ENCODE measurements around the gene NEURL2. TPM values are rescaled to one million over a fixed set of nuclear protein-coding genes. Genes with fewer than 3 reads are reported as not detected.

NEURL2 gene
- total RNA-seq, 2 experiments from 2014 or later, result 2.3 to 2.5 TPM

- no peaks in the 10 kb centered on the region for H3K27me3 Mint-ChIP-seq
- CTCF ChIA-PET, result no interaction called here
- H3K27ac Mint-ChIP-seq, result no peak overlapping the region
- no peak for DNase-seq
- no peaks in the 10 kb centered on the region for H3K9me3 Mint-ChIP-seq
- no peaks in the 10 kb centered on the region for H3K4me1 Mint-ChIP-seq (ENCODE audit: low read depth)
- intact Hi-C loops (cut with micrococcal nuclease), result no loop called here
- H3K36me3 Mint-ChIP-seq, result peaks cover 14% of the 10 kb centered on the region
- POLR2A ChIA-PET, result no interaction called here
- no peak overlapping the region for H3K4me3 Mint-ChIP-seq
Observed at GRCh38 chr20:45848421-45848820, 42.6 kb downstream of the NEURL2 start.

GRCh38 chr20:45845452-45845851, 45.6 kb downstream of the NEURL2 start:
- DNase-seq, result no peak
- Mint-ChIP-seq H3K4me3 (no peak overlapping the region), H3K27me3 (no peaks in the 10 kb centered on the region), H3K9me3 (no peaks in the 10 kb centered on the region), H3K36me3 (peaks cover 17% of the 10 kb centered on the region), H3K27ac (no peak overlapping the region), H3K4me1 (ENCODE audit: low read depth) (no peaks in the 10 kb centered on the region)
- intact Hi-C loops (cut with micrococcal nuclease), result no loop called here
- POLR2A ChIA-PET, result no interaction called here
- CTCF ChIA-PET, result no interaction called here

GRCh38 chr20:45843506-45843905, 47.5 kb downstream of the NEURL2 start:
- CTCF ChIA-PET, result no interaction called here
- Mint-ChIP-seq H3K36me3 (peaks cover 15% of the 10 kb centered on the region), H3K4me3 (no peak overlapping the region), H3K27me3 (no peaks in the 10 kb centered on the region), H3K27ac (no peak overlapping the region), H3K4me1 (ENCODE audit: low read depth) (no peaks in the 10 kb centered on the region), H3K9me3 (no peaks in the 10 kb centered on the region)
- no peak for DNase-seq
- intact Hi-C loops (cut with micrococcal nuclease), result no loop called here
- POLR2A ChIA-PET, result no interaction called here

- Mint-ChIP-seq H3K36me3 (peaks cover 11% of the 10 kb centered on the region), H3K4me3 (no peak overlapping the region), H3K27ac (no peak overlapping the region), H3K27me3 (no peaks in the 10 kb centered on the region), H3K9me3 (no peaks in the 10 kb centered on the region), H3K4me1 (ENCODE audit: low read depth) (no peaks in the 10 kb centered on the region)
- intact Hi-C loops (cut with micrococcal nuclease), result no loop called here
- ChIA-PET CTCF (interaction anchor here (1.5 kb wide), 1 partner anchor 14 kb away, joined by 3 read pairs; no protein-coding TSS in a partner anchor), POLR2A (no interaction called here)
- DNase-seq, result no peak
Observed at GRCh38 chr20:45842169-45842812, 48.7 kb downstream of the NEURL2 start.

GRCh38 chr20:45841407-45842129, 49.4 kb downstream of the NEURL2 start:
- Mint-ChIP-seq H3K27ac (no peak overlapping the region), H3K27me3 (no peaks in the 10 kb centered on the region), H3K4me1 (ENCODE audit: low read depth) (no peaks in the 10 kb centered on the region), H3K4me3 (no peak overlapping the region), H3K36me3 (peaks cover 11% of the 10 kb centered on the region), H3K9me3 (no peaks in the 10 kb centered on the region)
- POLR2A ChIA-PET, result no interaction called here
- no peak for DNase-seq
- CTCF ChIA-PET, result interaction anchor here (1.5 kb wide), 1 partner anchor 15 kb away, joined by 3 read pairs; no protein-coding TSS in a partner anchor
- intact Hi-C loops (cut with micrococcal nuclease), result no loop called here

- ChIA-PET POLR2A (no interaction called here), CTCF (interaction anchor here (1.5 kb wide), 1 partner anchor 16 kb away, joined by 3 read pairs; no protein-coding TSS in a partner anchor)
- H3K4me1 Mint-ChIP-seq (ENCODE audit: low read depth), result no peaks in the 10 kb centered on the region
- no peak for DNase-seq
- no peaks in the 10 kb centered on the region for H3K9me3 Mint-ChIP-seq
- intact Hi-C loops (cut with micrococcal nuclease), result no loop called here
- peaks cover 11% of the 10 kb centered on the region for H3K36me3 Mint-ChIP-seq
- H3K27ac Mint-ChIP-seq, result no peak overlapping the region
- H3K27me3 Mint-ChIP-seq, result no peaks in the 10 kb centered on the region
- no peak overlapping the region for H3K4me3 Mint-ChIP-seq
Observed at GRCh38 chr20:45840700-45841198, 50.3 kb downstream of the NEURL2 start.

Other genes with a start within 250 kb of the NEURL2 start
- gene WFDC11, start 221.0 kb downstream of the NEURL2 start, total RNA-seq, result not detected
- gene WFDC13, start 189.2 kb downstream of the NEURL2 start, total RNA-seq, result not detected
- not detected for gene WFDC10B, start 186.2 kb downstream of the NEURL2 start, total RNA-seq
- gene SPINT4, start 168.9 kb downstream of the NEURL2 start, total RNA-seq, result not detected
- gene WFDC3, start 99.3 kb downstream of the NEURL2 start, total RNA-seq, result not detected
- gene DNTTIP1, start 99.3 kb downstream of the NEURL2 start, total RNA-seq, result 10 to 100 TPM; 24.9 to 27.0 TPM
- gene UBE2C, start 78.6 kb downstream of the NEURL2 start, total RNA-seq, result 100 to 1,000 TPM; 192 to 196 TPM
- gene TNNC2, start 63.9 kb downstream of the NEURL2 start, total RNA-seq, result not detected
- gene SNX21, start 57.4 kb downstream of the NEURL2 start, total RNA-seq, result 1 to 10 TPM; 1.8 to 2.2 TPM
- gene ACOT8, start 33.8 kb downstream of the NEURL2 start, total RNA-seq, result 10 to 100 TPM; 25.5 to 29.0 TPM
- 1 to 10 TPM; 4.7 TPM for gene ZSWIM3, start 33.6 kb downstream of the NEURL2 start, total RNA-seq
- 1 to 10 TPM; 7.7 to 8.1 TPM for gene ZSWIM1, start 10.0 kb downstream of the NEURL2 start, total RNA-seq
- under 1 TPM; 0.50 to 0.63 TPM for gene SPATA25, start 3.6 kb downstream of the NEURL2 start, total RNA-seq
- gene CTSA, start 127 bp upstream of the NEURL2 start, total RNA-seq, result 10 to 100 TPM; 49.8 to 54.8 TPM
- gene PLTP, start 20.9 kb upstream of the NEURL2 start, total RNA-seq, result 1 to 10 TPM; 9.4 to 9.5 TPM
- gene PCIF1, start 43.5 kb upstream of the NEURL2 start, total RNA-seq, result 10 to 100 TPM; 29.9 to 33.0 TPM
- gene ZNF335, start 81.0 kb upstream of the NEURL2 start, total RNA-seq, result 10 to 100 TPM; 24.1 to 26.0 TPM
- gene MMP9, start 117.7 kb upstream of the NEURL2 start, total RNA-seq, result under 1 TPM; 0.10 to 0.12 TPM
- under 1 TPM in 1 of 2 experiments, not detected in 1; 0.97 TPM for gene SLC12A5, start 138.0 kb upstream of the NEURL2 start, total RNA-seq
- 10 to 100 TPM; 13.1 to 13.7 TPM for gene NCOA5, start 198.8 kb upstream of the NEURL2 start, total RNA-seq
- gene CD40, start 227.1 kb upstream of the NEURL2 start, total RNA-seq, result 1 to 10 TPM; 3.2 to 4.0 TPM

Measured in activated CD4-positive, alpha-beta memory T cell treated with anti-CD3 and anti-CD28 coated beads for 36 hours (primary cell).